ENCODE data around the gene GAREM2.

The GAREM2 gene

GRCh38 chr2:26175466-26176278 lies 2.8 kb downstream of the GAREM2 start:
- DNase-seq (ENCODE audit: low read depth in 1 of 2, low spot score in 1 of 2): no peak
- no peak for TF ChIP-seq GABPA (IDR thresholded peaks at IDR 0.05; ENCODE audit: low read depth)
- no peak for TF ChIP-seq REST (IDR thresholded peaks at IDR 0.05; ENCODE audit: insufficient replicate concordance, low read depth)
- TF ChIP-seq POLR2AphosphoS5 (IDR thresholded peaks at IDR 0.05; ENCODE audit: low read depth): no peak
- TF ChIP-seq CTCF (IDR thresholded peaks at IDR 0.05; ENCODE audit: insufficient read depth, low read length): no peak
- no peak for TF ChIP-seq SPI1 (IDR thresholded peaks at IDR 0.05; ENCODE audit: borderline replicate concordance, low read depth)
- Histone ChIP-seq H3K4me3 (replicated peaks; ENCODE audit: insufficient read depth, low read length) (no peak overlapping the region), H3K27ac (replicated peaks) (no peak overlapping the region), H3K27me3 (ENCODE audit: insufficient read depth, poor library complexity, severe bottlenecking) (peaks cover 30% of the 10 kb centered on the region)

GRCh38 chr2:26176279-26176615 lies 3.4 kb downstream of the GAREM2 start:
- TF ChIP-seq POLR2AphosphoS5 (IDR thresholded peaks at IDR 0.05; ENCODE audit: low read depth) (no peak), GABPA (IDR thresholded peaks at IDR 0.05; ENCODE audit: low read depth) (no peak), REST (IDR thresholded peaks at IDR 0.05; ENCODE audit: insufficient replicate concordance, low read depth) (no peak), CTCF (IDR thresholded peaks at IDR 0.05; ENCODE audit: insufficient read depth, low read length) (no peak), SPI1 (IDR thresholded peaks at IDR 0.05; ENCODE audit: borderline replicate concordance, low read depth) (no peak)
- DNase-seq (ENCODE audit: low read depth in 1 of 2, low spot score in 1 of 2): no peak
- Histone ChIP-seq H3K4me3 (replicated peaks; ENCODE audit: insufficient read depth, low read length) (no peak overlapping the region), H3K27me3 (ENCODE audit: insufficient read depth, poor library complexity, severe bottlenecking) (peaks cover 30% of the 10 kb centered on the region), H3K27ac (replicated peaks) (no peak overlapping the region)

GRCh38 chr2:26177122-26177521 lies 4.2 kb downstream of the GAREM2 start:
- no peak for DNase-seq (ENCODE audit: low read depth in 1 of 2, low spot score in 1 of 2)
- peaks cover 22% of the 10 kb centered on the region for H3K27me3 ChIP-seq (ENCODE audit: insufficient read depth, poor library complexity, severe bottlenecking)
- no peak overlapping the region for H3K4me3 ChIP-seq (replicated peaks; ENCODE audit: insufficient read depth, low read length)
- no peak for TF ChIP-seq GABPA (IDR thresholded peaks at IDR 0.05; ENCODE audit: low read depth)
- TF ChIP-seq POLR2AphosphoS5 (IDR thresholded peaks at IDR 0.05; ENCODE audit: low read depth): no peak
- TF ChIP-seq REST (IDR thresholded peaks at IDR 0.05; ENCODE audit: insufficient replicate concordance, low read depth): no peak
- H3K27ac ChIP-seq (replicated peaks): no peak overlapping the region
